H9 (cell line): ENCODE measurements around the gene ARHGEF7. TPM values are rescaled to one million over a fixed set of nuclear protein-coding genes. Genes with fewer than 3 reads are reported as not detected.

ENCODE experiments used
- DNase-seq: peaks from one replicate; pipeline ENCODE4 v3.0.0-alpha.2; 2017
- H2AFZ ChIP-seq: one replicate; pipeline ENCODE4 v1.6.1; 2013; ENCODE audit warnings: mild to moderate bottlenecking, low read length, control low read depth, moderate library complexity
- H2AK5ac ChIP-seq: 2 replicates; pipeline ENCODE4 v1.6.1; 2013; ENCODE audit warnings: low read length, control low read depth, mixed read lengths; ENCODE audit not compliant: insufficient read length
- H2BK120ac ChIP-seq: one replicate; pipeline ENCODE4 v1.6.1; 2013; ENCODE audit warnings: low read depth, mild to moderate bottlenecking, low read length, control low read depth, inconsistent platforms; ENCODE audit not compliant: poor library complexity, severe bottlenecking
- H2BK12ac ChIP-seq: 2 replicates; pipeline ENCODE4 v1.6.1; 2013; ENCODE audit warnings: low read length, control low read depth, mixed read lengths, low read depth; ENCODE audit not compliant: insufficient read length
- H2BK15ac ChIP-seq: 2 replicates; pipeline ENCODE4 v1.6.1; 2013; ENCODE audit warnings: low read depth, low read length, control low read depth
- H2BK20ac ChIP-seq: one replicate; pipeline ENCODE4 v1.6.1; 2013; ENCODE audit warnings: low read depth, mild to moderate bottlenecking, low read length, control low read depth, inconsistent platforms; ENCODE audit not compliant: poor library complexity, severe bottlenecking
- H2BK5ac ChIP-seq: 2 replicates; pipeline ENCODE4 v1.6.1; 2013; ENCODE audit warnings: low read length, control low read depth, mixed read lengths; ENCODE audit not compliant: insufficient read length
- H3K14ac ChIP-seq: 2 replicates; pipeline ENCODE4 v1.6.1; 2013; ENCODE audit warnings: low read length, control low read depth; ENCODE audit not compliant: insufficient read depth
- H3K18ac ChIP-seq: 2 replicates; pipeline ENCODE4 v1.6.1; 2013; ENCODE audit warnings: low read depth, mild to moderate bottlenecking, mixed read lengths, low read length, control low read depth; ENCODE audit not compliant: insufficient read length
- H3K23ac ChIP-seq: 2 replicates; pipeline ENCODE4 v1.6.1; 2013; ENCODE audit warnings: low read length, control low read depth, mixed read lengths, low read depth; ENCODE audit not compliant: insufficient read length
- H3K23me2 ChIP-seq: 2 replicates; pipeline ENCODE4 v1.6.1; 2013; ENCODE audit warnings: low read depth, mild to moderate bottlenecking, mixed read lengths, low read length, control low read depth; ENCODE audit not compliant: insufficient read length, poor library complexity, severe bottlenecking
- H3K27ac ChIP-seq: 2 replicates; pipeline ENCODE4 v1.5.1; 2013; ENCODE audit warnings: low read length, control low read depth, mixed read lengths, low read depth; ENCODE audit not compliant: insufficient read length
- H3K27me3 ChIP-seq: 2 replicates; pipeline ENCODE4 v1.6.1; 2013; ENCODE audit warnings: low read length, control low read depth, inconsistent platforms; ENCODE audit not compliant: insufficient read depth
- H3K4ac ChIP-seq: 2 replicates; pipeline ENCODE4 v1.6.1; 2013; ENCODE audit warnings: low read depth, mild to moderate bottlenecking, control low read depth, inconsistent platforms, low read length, moderate library complexity
- H3K4me1 ChIP-seq: 2 replicates; pipeline ENCODE4 v1.6.1; 2013; ENCODE audit warnings: low read length, control low read depth, inconsistent platforms; ENCODE audit not compliant: insufficient read depth
- H3K4me2 ChIP-seq: 2 replicates; pipeline ENCODE4 v1.6.1; 2013; ENCODE audit warnings: low read length, control low read depth, mixed read lengths; ENCODE audit not compliant: insufficient read length, insufficient read depth
- H3K56ac ChIP-seq: 2 replicates; pipeline ENCODE4 v1.6.1; 2013; ENCODE audit warnings: low read depth, mild to moderate bottlenecking, mixed read lengths, low read length, control low read depth; ENCODE audit not compliant: insufficient read length
- H3K79me1 ChIP-seq: 2 replicates; pipeline ENCODE4 v1.6.1; 2013; ENCODE audit warnings: low read depth, mild to moderate bottlenecking, moderate library complexity, low read length, control low read depth, inconsistent platforms; ENCODE audit not compliant: insufficient read depth, poor library complexity, severe bottlenecking
- H3K79me2 ChIP-seq: 2 replicates; pipeline ENCODE4 v1.6.1; 2013; ENCODE audit warnings: low read length, control low read depth, inconsistent platforms; ENCODE audit not compliant: insufficient read depth
- H3K9ac ChIP-seq: 2 replicates; pipeline ENCODE4 v1.6.1; 2013; ENCODE audit warnings: low read length, control low read depth, mixed read lengths; ENCODE audit not compliant: insufficient read length; ENCODE audit errors: extremely low read depth
- H3K9me3 ChIP-seq: one replicate; pipeline ENCODE4 v1.6.1; 2013; ENCODE audit warnings: low read depth, low read length, inconsistent platforms; ENCODE audit not compliant: control insufficient read depth
- H3T11ph ChIP-seq: one replicate; pipeline ENCODE4 v1.6.1; 2013; ENCODE audit warnings: mild to moderate bottlenecking, low read length, control low read depth, inconsistent platforms
- H4K20me1 ChIP-seq: one replicate; pipeline ENCODE4 v1.6.1; 2013; ENCODE audit not compliant: control insufficient read depth, insufficient read length, insufficient read depth
- H4K5ac ChIP-seq: 2 replicates; pipeline ENCODE4 v1.6.1; 2013; ENCODE audit warnings: low read depth, mild to moderate bottlenecking, mixed read lengths, low read length, control low read depth; ENCODE audit not compliant: insufficient read length
- H4K8ac ChIP-seq: replicated peaks from 2 replicates; pipeline ENCODE4 v1.6.1; 2013; ENCODE audit warnings: low read length, control low read depth, mixed read lengths, low read depth; ENCODE audit not compliant: insufficient read length
- H4K91ac ChIP-seq: 2 replicates; pipeline ENCODE4 v1.6.1; 2013; ENCODE audit warnings: low read depth, mild to moderate bottlenecking, moderate library complexity, mixed read lengths, low read length, control low read depth; ENCODE audit not compliant: insufficient read length
- H3K27ac Mint-ChIP-seq, 3 experiments: 2 replicates in 2 of 3; 3 replicates in 1 of 3; pipeline ENCODE4 v1.8.0; 2020 to 2021; ENCODE audit warnings: mixed read lengths in 3 of 3, mild to moderate bottlenecking in 1 of 3, moderate library complexity in 1 of 3
- H3K27me3 Mint-ChIP-seq: 2 replicates; pipeline ENCODE4 v1.8.0; 2021; ENCODE audit warnings: low read depth, mild to moderate bottlenecking, moderate library complexity, mixed read lengths
- H3K36me3 Mint-ChIP-seq, 3 experiments: 2 replicates in 2 of 3; 3 replicates in 1 of 3; pipeline ENCODE4 v1.8.0; 2020 to 2021; ENCODE audit warnings: low read depth in 3 of 3, mixed read lengths in 3 of 3; ENCODE audit not compliant: insufficient read depth in 1 of 3
- H3K4me1 Mint-ChIP-seq, 2 experiments: 2 replicates each; pipeline ENCODE4 v1.8.0; 2020; ENCODE audit warnings: mixed read lengths in 2 of 2
- H3K4me3 Mint-ChIP-seq, 2 experiments: 2 replicates in 1 of 2; 3 replicates in 1 of 2; pipeline ENCODE4 v1.8.0; 2020 to 2021; ENCODE audit warnings: mild to moderate bottlenecking in 2 of 2, mixed read lengths in 2 of 2, moderate library complexity in 1 of 2
- H3K9me3 Mint-ChIP-seq, 2 experiments: 2 replicates in 1 of 2; 3 replicates in 1 of 2; pipeline ENCODE4 v1.8.0; 2020; ENCODE audit warnings: mild to moderate bottlenecking in 2 of 2, mixed read lengths in 2 of 2, moderate library complexity in 1 of 2
- CTCF ChIP-seq: fragments of 200-600 bp; sonication (generic); conservative IDR thresholded peaks from 3 replicates; pipeline ENCODE4 v1.8.0; 2021; ENCODE audit warnings: antibody characterized with exemption, mild to moderate bottlenecking
- WGBS: extraction: QIAGEN DNeasy Blood & Tissue Kit; methylation state at CpG from one replicate; pipeline ENCODE4 v1.1.7; 2013; ENCODE audit warnings: missing lambda C conversion rate, low lambda C conversion rate, mixed read lengths; ENCODE audit not compliant: insufficient read length; ENCODE audit errors: extremely low coverage; 5-methylcytosine and 5-hydroxymethylcytosine counted together
- total RNA-seq: library from RNA; stranded (reverse); gene quantifications from 2 replicates; pipeline ENCODE4 v1.2.1, GENCODE V29; 2021

The ARHGEF7 gene
- total RNA-seq, 1 experiment from 2014 or later = 51.9 TPM

- no CpG with 5 or more reads among the region's 56 CpGs for WGBS
- Mint-ChIP-seq H3K36me3 (peaks cover 0 to 4% (median 0%) of the 10 kb centered on the region in 3 experiments; a peak in 2 of 7 replicates), H3K4me1 (peaks cover 10% of the 10 kb centered on the region in 2 experiments), H3K9me3 (peaks cover 4 to 6% of the 10 kb centered on the region in 2 experiments; a peak in 3 of 5 replicates), H3K4me3 (peak overlapping the region; percentile 81 to 93), H3K27me3 (peaks cover 90% of the 10 kb centered on the region), H3K27ac (peak overlapping the region in 1 of 3 experiments; percentile 18; a peak in 2 of 7 replicates)
- H3K9me3 ChIP-seq = no peaks in the 10 kb centered on the region
- H3T11ph ChIP-seq = no peak overlapping the region
- H3K27me3 ChIP-seq = peaks cover 29% of the 10 kb centered on the region; the same call in 1 of the 2 replicates
- H3K9ac ChIP-seq = peak overlapping the region; percentile 5
- no peak overlapping the region for H2AK5ac ChIP-seq
- H4K5ac ChIP-seq = no peak overlapping the region
- no peak overlapping the region for H2BK5ac ChIP-seq
- H3K23ac ChIP-seq = no peak overlapping the region
- no peak overlapping the region for H3K27ac ChIP-seq
- H4K8ac ChIP-seq = no peak overlapping the region
- H3K4ac ChIP-seq = no peak overlapping the region
- H2BK120ac ChIP-seq = no peak overlapping the region
- H2AFZ ChIP-seq = no peak overlapping the region
- no peaks in the 10 kb centered on the region for H3K79me2 ChIP-seq
- no peaks in the 10 kb centered on the region for H3K79me1 ChIP-seq
- no peaks in the 10 kb centered on the region for H4K20me1 ChIP-seq
- H2BK12ac ChIP-seq = no peak overlapping the region
- H3K23me2 ChIP-seq = peaks cover 9% of the 10 kb centered on the region
- H3K14ac ChIP-seq = no peak overlapping the region
- TF ChIP-seq CTCF = no peak
- H3K4me2 ChIP-seq = peak overlapping the region; percentile 84
- H3K4me1 ChIP-seq = no peaks in the 10 kb centered on the region
- H2BK15ac ChIP-seq = no peak overlapping the region
- no peak overlapping the region for H4K91ac ChIP-seq
- H3K56ac ChIP-seq = no peak overlapping the region
- H2BK20ac ChIP-seq = no peak overlapping the region
- peak; percentile 50 for DNase-seq
- no peak overlapping the region for H3K18ac ChIP-seq
Observed at GRCh38 chr13:111114362-111115060, 599 bp upstream of the ARHGEF7 start.
